Upper lobe of left lung (tissue), 6 donors: Measurements from ENCODE around the gene CPSF4L. TPM values are rescaled to one million over a fixed set of nuclear protein-coding genes. Genes with fewer than 3 reads are reported as not detected.

ENCODE experiments used
- ATAC-seq, 2 donors: fragments of 200-7000 bp; cut with Tn5 transposase; one replicate each; pipeline ENCODE4 v1.9.1; 2022; ENCODE audit warnings: mild to moderate bottlenecking in 2 of 2, moderate library complexity in 2 of 2; ENCODE audit not compliant: low FRiP score in 2 of 2
- DNase-seq, 2 donors: peaks; one replicate each; pipeline ENCODE4 v3.0.0-alpha.2; 2019 to 2020
- H3K27ac ChIP-seq, 4 donors: fragments of 200-600 bp; sonication (generic); one replicate each; pipeline ENCODE4 v1.5.1; 2016 to 2019
- H3K27me3 ChIP-seq, 4 donors: fragments of 200-600 bp; sonication (generic); one replicate each; pipeline ENCODE4 v1.5.1; 2017 to 2019
- H3K36me3 ChIP-seq, 4 donors: fragments of 200-600 bp; sonication (generic); one replicate each; pipeline ENCODE4 v1.5.1; 2016 to 2019
- H3K4me1 ChIP-seq, 4 donors: fragments of 200-600 bp; sonication (generic); one replicate each; pipeline ENCODE4 v1.5.1; 2018 to 2019
- H3K4me3 ChIP-seq, 4 donors: fragments of 200-600 bp; sonication (generic); one replicate each; pipeline ENCODE4 v1.5.1; 2017 to 2019; ENCODE audit warnings: mild to moderate bottlenecking in 2 of 4, moderate library complexity in 1 of 4
- H3K9me3 ChIP-seq, 4 donors: fragments of 200-600 bp; sonication (generic); one replicate each; pipeline ENCODE4 v1.5.1; 2018 to 2019
- EP300 ChIP-seq, 4 donors: sonication (generic); formaldehyde crosslinking; IDR thresholded peaks; one replicate each; pipeline ENCODE4 v1.5.1; 2017; ENCODE audit warnings: antibody characterized with exemption in 4 of 4, control low read depth in 2 of 4
- POLR2A ChIP-seq, 4 donors: fragments of 450-650 bp; IDR thresholded peaks; one replicate each; pipeline ENCODE4 v1.5.1; 2016 to 2017; ENCODE audit warnings: antibody characterized with exemption in 4 of 4, mild to moderate bottlenecking in 2 of 4
- POLR2AphosphoS5 ChIP-seq, 2 donors: sonication (generic); formaldehyde crosslinking; IDR thresholded peaks; one replicate each; pipeline ENCODE4 v1.5.1; 2017; ENCODE audit warnings: antibody characterized with exemption in 2 of 2
- WGBS, 2 donors: methylation state at CpG; one replicate each; pipeline ENCODE4 v1.1.5; 2017 to 2018; 5-methylcytosine and 5-hydroxymethylcytosine counted together
- total RNA-seq, 6 donors: library from RNA; depleted of rRNA in 4 of 6; stranded (reverse); fragments of >200 nt in 4 of 6; gene quantifications; one replicate each; pipeline versions ENCODE4 v1.1.0 to v1.2.1, GENCODE V29; 2016 to 2021
- TF ChIP-seq, protein P1 (sequence below), 6 experiments: fragments of 450-650 bp in 4 of 6; fragments of 200-600 bp in 2 of 6; sonication (generic) in 2 of 6; IDR thresholded peaks; one replicate each; pipeline ENCODE4 v1.5.1; 2016 to 2019; ENCODE audit warnings: antibody characterized with exemption in 6 of 6
- donor health status: DM: no; HTN: no; CAD: no; lungs with moderate emphysema.
- donor health status: DM: no; HTN: yes; CAD: no; lungs with severe emphysema.

The CPSF4L gene
- total RNA-seq, 6 donors from 2014 or later = 0.46 TPM; not detected in 5

- no peak for DNase-seq
- 75 to 80% methylated on average over 10 of the region's 10 CpGs for WGBS, 2 donors
Measured at GRCh38 chr17:73250851-73251640, 10.6 kb downstream of the CPSF4L start.

DNA sequence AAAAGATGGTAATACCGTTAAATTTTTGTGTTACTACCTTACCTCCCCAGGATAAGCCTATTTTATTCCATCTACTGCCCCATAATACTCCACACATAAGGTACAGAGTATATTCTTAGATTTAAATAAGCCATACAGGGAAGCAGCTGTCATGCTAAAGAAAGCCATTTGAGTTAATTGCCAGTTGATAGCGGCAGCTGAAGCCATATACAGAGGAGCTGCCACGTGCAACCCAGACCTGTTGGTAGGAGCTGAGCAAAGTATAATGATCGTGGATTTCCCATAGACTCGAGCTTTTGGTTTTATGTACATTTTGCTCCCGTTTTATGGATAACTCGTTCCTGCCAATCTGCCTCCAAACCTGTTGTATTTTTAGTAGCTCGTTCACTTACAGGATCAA is 12.0 kb downstream of the CPSF4L start:
- no peaks in the 10 kb centered on the region for H3K4me1 ChIP-seq
- H3K4me3 ChIP-seq = no peak overlapping the region
- H3K36me3 ChIP-seq = peaks cover 0 to 28% (median 13%) of the 10 kb centered on the region in 4 donors
- DNase-seq (no peak), ATAC-seq (no peak)
- H3K9me3 ChIP-seq = no peaks in the 10 kb centered on the region
- WGBS, 2 donors = 82 to 86% methylated on average over 8 of the region's 8 CpGs
- no peak overlapping the region for H3K27ac ChIP-seq
- no peaks in the 10 kb centered on the region for H3K27me3 ChIP-seq
- TF ChIP-seq, protein P1, sequence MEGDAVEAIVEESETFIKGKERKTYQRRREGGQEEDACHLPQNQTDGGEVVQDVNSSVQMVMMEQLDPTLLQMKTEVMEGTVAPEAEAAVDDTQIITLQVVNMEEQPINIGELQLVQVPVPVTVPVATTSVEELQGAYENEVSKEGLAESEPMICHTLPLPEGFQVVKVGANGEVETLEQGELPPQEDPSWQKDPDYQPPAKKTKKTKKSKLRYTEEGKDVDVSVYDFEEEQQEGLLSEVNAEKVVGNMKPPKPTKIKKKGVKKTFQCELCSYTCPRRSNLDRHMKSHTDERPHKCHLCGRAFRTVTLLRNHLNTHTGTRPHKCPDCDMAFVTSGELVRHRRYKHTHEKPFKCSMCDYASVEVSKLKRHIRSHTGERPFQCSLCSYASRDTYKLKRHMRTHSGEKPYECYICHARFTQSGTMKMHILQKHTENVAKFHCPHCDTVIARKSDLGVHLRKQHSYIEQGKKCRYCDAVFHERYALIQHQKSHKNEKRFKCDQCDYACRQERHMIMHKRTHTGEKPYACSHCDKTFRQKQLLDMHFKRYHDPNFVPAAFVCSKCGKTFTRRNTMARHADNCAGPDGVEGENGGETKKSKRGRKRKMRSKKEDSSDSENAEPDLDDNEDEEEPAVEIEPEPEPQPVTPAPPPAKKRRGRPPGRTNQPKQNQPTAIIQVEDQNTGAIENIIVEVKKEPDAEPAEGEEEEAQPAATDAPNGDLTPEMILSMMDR (IDR thresholded peaks at IDR 0.05) = no peak
- TF ChIP-seq POLR2AphosphoS5 (IDR thresholded peaks at IDR 0.05) = no peak
- no peak for TF ChIP-seq POLR2A (IDR thresholded peaks at IDR 0.05)
- no peak for TF ChIP-seq EP300 (IDR thresholded peaks at IDR 0.05)

More at GRCh38 chr17:73250851-73251640, 10.6 kb downstream of the CPSF4L start:
- Histone ChIP-seq H3K9me3 (no peaks in the 10 kb centered on the region), H3K27ac (no peak overlapping the region), H3K4me3 (no peak overlapping the region), H3K36me3 (peaks cover 0 to 18% (median 10%) of the 10 kb centered on the region in 4 donors), H3K4me1 (peaks cover 0 to 6% (median 0%) of the 10 kb centered on the region in 4 donors), H3K27me3 (no peaks in the 10 kb centered on the region)
- ATAC-seq = no peak
- no peak for TF ChIP-seq POLR2A (IDR thresholded peaks at IDR 0.05)
- no peak for TF ChIP-seq EP300 (IDR thresholded peaks at IDR 0.05)
- TF ChIP-seq POLR2AphosphoS5 (IDR thresholded peaks at IDR 0.05) = no peak
- TF ChIP-seq, protein P1 (IDR thresholded peaks at IDR 0.05) = no peak

DNA sequence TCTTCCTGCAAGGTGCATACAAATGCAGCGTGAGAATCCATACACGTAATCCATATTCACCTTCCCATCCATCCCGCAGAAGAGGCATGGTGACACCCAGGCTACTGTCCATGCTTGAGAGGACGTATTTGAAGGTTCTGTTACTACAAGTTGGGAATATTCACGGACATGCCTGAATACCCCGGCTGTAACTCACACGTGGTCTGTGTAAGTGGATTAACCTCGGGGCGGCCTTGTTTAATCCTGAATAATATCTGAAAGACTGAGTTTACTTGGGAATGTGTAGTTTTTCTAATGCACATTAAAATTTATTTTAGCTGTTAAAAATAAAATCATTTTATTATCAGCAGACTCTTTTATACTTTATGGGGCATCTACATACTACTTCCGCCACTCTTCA is 13.1 kb downstream of the CPSF4L start:
- TF ChIP-seq EP300 (IDR thresholded peaks at IDR 0.05) = no peak
- H3K36me3 ChIP-seq = peaks cover 2 to 37% (median 19%) of the 10 kb centered on the region in 4 donors
- no peak overlapping the region for H3K27ac ChIP-seq
- ATAC-seq = no peak
- H3K9me3 ChIP-seq = no peaks in the 10 kb centered on the region
- WGBS, 2 donors = 91 to 94% methylated on average over 10 of the region's 10 CpGs
- no peaks in the 10 kb centered on the region for H3K4me1 ChIP-seq
- H3K27me3 ChIP-seq = no peaks in the 10 kb centered on the region
- DNase-seq = no peak
- no peak overlapping the region for H3K4me3 ChIP-seq

DNA sequence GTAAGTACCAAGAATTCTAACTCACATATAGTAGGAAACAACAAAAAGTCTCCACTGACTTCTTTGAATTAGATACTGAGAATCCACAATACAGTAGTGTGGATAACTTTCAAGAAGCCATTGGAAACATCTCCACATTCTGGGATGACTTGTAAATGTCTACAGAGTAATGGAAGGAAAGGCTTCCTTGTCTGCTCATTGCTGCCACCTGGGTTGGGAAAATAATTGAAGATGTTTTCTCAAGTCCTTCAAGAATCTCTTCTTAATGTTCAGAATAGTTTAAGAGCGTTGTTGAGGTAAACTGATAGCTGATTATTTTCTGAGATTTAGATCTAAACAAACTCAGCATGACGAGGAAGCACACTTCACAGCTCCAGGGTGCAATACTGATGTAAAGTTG is 14.0 kb downstream of the CPSF4L start:
- DNase-seq (no peak), ATAC-seq (no peak)
- no peak overlapping the region for H3K27ac ChIP-seq
- no peaks in the 10 kb centered on the region for H3K27me3 ChIP-seq
- 76 to 85% methylated on average over 2 of the region's 2 CpGs for WGBS, 2 donors
- no peak overlapping the region for H3K4me3 ChIP-seq
- TF ChIP-seq POLR2AphosphoS5 (IDR thresholded peaks at IDR 0.05) = no peak
- TF ChIP-seq EP300 (IDR thresholded peaks at IDR 0.05) = no peak
- TF ChIP-seq, protein P1 (IDR thresholded peaks at IDR 0.05) = peak in 1 of 6 experiments; percentile 8
- no peaks in the 10 kb centered on the region for H3K4me1 ChIP-seq
- peaks cover 5 to 42% (median 21%) of the 10 kb centered on the region in 4 donors for H3K36me3 ChIP-seq
- H3K9me3 ChIP-seq = no peaks in the 10 kb centered on the region

- ATAC-seq (no peak), DNase-seq (no peak)
- Histone ChIP-seq H3K4me3 (no peak overlapping the region), H3K27ac (no peak overlapping the region), H3K36me3 (peaks cover 5 to 54% (median 25%) of the 10 kb centered on the region in 4 donors), H3K4me1 (peaks cover 4 to 9% (median 8%) of the 10 kb centered on the region in 4 donors), H3K27me3 (no peaks in the 10 kb centered on the region), H3K9me3 (no peaks in the 10 kb centered on the region)
- 77 to 78% methylated on average over 2 of the region's 2 CpGs for WGBS, 2 donors
- no peak for TF ChIP-seq POLR2AphosphoS5 (IDR thresholded peaks at IDR 0.05)
- TF ChIP-seq, protein P1 (IDR thresholded peaks at IDR 0.05) = no peak
- TF ChIP-seq POLR2A (IDR thresholded peaks at IDR 0.05) = no peak
Measured at GRCh38 chr17:73240561-73240960, 21.1 kb downstream of the CPSF4L start.
